NCI-H2171 (cell line): ENCODE data around the gene DBX1.

ENCODE experiments used
- DNase-seq: peaks from one replicate; lab custom pipeline; 2025; lab: John Stamatoyannopoulos, UW

Gene DBX1

DNA sequence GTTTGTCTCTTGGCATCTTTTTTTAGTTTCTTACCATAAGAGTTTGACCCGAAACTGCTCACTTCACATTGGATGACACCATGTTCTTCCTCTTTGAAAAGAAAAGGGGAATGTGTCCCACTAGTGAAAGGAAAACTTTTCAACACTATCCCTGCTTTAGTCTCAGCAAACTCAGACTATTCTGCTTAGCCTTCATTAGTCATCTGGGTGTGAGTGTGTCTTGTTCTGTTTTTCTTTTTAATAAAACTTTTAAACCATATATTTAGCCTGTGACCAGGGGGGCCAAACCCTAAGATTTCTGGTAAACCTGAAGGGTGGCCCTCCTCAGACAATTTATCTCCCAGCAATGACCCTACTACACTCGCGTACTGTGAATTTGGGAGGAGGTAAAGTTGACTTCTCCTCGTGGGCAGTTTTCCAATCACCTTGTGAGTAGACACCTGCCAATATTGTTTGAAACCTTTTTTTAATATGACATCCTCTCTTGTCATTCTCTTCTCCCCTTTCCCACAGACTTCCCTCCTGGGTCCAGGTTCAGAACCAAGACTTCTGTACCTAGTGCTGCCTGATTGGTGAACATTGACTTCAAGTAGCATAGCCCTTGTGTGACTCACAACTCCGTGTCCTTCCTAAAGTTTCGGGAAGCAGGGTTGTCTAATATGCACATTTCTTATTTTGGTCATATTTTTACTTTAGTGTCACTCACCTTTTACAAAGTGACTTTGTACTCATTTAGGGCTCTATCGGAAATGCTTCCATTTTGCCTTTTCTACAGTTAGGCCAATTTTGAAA lies 39.9 kb downstream of the DBX1 start:
- DNase-seq: no peak

DNA sequence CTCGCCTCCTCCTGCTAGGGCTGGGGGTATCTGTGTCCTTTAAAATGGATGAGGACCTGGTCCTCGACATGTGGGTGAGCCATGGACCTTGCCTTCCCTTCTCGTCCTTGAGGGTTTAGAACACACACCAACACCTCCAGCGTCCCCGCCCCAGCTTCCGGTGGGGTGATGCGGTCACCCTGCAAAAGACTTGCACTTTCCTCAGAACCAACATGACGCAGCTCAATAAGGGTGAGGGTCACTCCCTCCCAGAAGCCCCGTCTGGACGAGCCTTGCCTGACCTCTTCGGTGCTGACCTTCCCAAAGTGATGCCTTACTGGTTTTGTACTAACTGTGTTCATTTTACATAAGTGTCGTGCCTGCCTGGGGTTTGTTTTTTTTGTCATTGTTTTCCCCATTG lies 41.0 kb downstream of the DBX1 start:
- DNase-seq: no peak

DNA sequence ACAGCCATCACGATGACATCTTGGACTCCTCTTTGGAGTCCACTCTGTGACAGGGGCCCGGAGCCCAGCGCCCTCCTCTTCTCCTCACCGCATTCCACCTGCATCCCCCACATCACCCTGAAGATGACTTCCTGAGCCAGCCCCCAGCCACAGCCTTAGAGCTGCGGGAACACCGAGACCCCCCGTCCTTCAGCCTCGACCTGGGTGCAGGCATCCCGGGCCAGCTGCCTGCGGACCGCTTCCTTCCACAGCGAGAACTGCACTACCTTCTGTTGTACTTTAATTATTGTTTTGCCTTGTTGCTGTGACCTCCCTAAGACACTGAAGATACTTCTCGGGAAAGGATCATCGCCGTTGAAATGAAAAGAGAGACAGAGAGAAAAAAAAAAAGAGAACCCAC lies 42.1 kb downstream of the DBX1 start:
- no peak for DNase-seq

DNA sequence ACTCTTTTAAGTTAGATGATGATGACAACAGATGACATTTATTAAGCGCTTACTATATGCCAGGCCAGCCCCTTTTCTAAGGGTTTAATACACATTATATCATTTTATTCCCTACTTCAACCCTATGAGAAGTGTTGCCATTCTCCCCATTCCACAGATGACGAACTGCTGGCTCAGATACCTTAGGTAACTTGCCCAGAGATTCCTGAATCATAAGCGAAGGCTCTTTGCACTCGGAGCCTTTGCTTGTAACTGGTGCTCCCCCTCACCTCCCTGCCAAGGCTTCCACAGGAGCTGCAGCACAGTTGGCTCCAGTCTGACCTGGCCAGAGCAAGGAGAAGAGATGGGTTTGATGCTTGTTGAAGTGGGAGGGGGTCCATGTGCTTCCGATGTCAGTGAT lies 43.0 kb downstream of the DBX1 start:
- DNase-seq: no peak

DNA sequence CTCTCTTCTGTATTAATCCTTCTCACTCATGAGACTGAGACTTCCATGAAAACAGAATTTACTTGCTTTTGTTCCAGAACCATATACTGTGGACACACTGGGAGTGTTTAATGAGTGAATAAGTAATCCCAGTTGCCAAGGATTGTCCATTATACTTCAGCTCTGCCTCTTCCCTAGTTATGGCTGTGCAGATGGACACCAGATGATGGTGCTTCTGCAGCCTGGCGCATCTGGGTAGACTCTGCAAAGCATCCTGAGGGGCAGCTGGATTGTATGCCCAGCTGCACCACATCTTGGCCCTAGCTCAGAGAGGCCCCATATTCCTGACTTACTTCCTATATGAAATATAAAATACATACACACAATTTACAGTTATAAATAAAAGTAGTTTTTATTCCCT lies 43.5 kb downstream of the DBX1 start:
- DNase-seq: no peak

DNA sequence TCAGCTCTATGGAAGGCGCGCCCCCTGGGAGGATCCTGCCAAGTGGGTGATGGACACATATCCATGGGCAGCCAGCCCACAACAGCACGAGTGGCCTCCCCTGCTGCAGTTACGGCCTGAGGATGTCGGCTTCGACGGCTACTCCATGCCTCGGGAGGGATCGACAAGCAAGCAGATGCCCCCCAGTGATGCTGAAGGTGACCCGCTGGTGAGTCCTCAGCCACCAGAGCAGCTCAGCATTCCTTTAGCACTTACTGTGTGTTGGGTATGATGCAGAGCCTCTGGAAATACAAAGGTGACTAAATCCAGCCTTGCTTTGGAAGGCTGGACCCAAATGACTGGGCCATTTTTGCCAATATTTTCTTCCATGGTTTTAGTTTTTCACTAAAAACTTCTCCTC lies 45.7 kb downstream of the DBX1 start:
- no peak for DNase-seq

DNA sequence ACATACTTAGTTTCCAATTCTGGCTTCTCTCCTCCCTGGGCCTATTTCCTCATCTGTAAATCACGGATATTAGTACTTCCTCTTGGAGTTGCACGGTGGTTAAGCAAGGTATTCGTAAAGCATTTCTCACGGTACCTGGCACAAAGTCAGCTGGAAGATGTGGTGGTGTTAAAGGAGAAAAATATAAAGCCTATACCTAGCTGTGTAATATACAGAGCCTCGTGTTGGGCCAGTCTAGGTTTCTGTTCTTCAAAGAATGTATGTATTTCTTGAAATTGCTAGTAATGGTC lies 47.2 kb downstream of the DBX1 start:
- DNase-seq: no peak

DNA sequence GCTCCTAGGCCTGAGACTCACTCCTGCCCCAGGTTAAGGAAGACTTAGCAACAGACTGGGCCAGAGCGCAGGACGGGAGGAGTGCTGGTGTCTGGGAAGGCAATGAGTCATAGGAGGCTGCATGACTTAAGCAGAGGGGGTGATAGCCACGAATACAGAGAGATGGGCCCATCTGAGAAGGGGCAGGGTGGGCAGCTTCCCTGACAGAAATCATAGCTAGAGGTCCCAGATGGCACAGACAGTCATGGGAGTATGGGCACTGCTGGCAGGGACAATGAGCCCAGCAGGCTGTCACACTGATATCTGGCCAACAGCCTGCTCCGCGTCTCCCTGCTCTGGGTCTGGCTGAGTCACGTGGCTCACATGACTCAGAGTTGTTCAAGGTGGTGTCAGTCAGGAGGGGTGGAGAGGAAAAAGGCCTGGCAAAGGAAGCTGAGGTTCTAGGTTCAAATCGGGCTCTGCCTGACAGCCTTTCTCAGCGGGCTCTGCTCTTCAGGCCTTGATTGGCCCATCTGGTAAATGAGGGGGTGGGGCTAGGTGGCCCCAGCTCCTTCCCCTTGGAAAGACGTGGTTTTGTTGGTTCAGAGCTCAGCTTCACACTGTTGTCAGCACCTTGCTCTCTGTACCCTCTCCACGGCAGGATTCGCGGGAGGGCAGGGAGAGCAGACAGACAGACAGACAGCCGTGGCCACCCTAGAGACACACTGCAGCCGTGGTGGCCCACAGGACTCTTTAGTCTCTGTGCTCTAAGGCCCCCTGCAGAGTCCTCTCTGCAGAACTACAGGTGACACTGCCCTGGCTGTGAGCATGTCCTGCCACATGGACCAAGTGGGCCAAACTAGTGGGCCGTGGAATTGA lies 47.8 kb downstream of the DBX1 start:
- DNase-seq: peak; percentile 24

DNA sequence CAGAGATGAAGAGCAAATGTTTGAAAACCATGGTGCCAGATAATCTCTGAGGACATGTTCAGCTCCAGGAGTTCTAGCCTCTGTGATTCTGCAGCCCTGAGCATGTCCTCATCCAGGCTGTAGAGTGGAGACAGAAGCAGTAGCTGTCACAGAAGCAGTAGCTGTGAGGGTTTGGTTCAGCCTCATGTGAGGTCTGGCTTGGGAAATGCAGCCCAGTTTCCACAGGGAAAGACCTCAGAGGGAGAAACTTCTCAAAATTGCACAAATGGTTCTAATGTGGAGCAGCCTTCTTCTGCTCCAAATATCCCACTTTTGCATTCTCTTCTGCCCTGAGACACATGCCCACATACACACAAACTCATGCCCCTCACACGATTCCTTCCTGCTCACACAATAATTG lies 48.4 kb downstream of the DBX1 start:
- no peak for DNase-seq

DNA sequence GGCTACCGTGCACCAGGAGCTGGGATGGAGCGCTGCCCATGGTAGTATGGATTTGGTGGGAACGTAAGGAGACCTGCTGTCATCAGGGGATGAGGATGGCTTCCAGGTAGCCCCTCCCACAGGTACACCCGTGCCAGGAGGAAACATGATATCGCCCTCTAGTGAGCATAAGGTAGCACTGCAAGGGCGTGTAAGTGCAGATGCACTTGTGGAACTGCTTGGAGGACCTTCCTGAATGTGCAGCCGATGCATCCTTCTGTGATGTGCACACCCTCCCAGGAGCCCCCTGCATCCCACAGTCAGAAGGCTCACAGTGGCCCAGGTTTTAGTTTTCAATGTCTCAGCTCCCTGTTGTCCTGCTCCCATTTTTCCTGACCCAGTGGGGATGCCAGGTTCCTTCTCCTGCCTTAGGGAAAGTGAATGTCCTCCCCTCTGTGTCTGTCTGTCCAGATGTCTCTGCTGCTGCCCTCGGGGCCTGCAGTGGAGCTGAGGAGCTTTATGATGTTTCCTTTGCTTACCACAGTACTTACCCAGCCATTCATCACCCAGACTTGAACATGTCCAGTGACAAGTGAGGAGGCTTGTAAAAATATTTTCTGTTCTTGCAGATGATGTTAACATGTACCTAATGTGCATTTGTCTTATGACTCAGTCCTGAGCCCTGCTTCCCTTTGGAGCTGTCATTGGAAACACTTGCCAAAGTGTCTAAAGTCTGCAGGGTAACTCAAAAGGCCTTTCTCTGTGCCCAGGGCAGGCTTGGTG lies 49.2 kb downstream of the DBX1 start:
- peak; percentile 12 for DNase-seq

DNA sequence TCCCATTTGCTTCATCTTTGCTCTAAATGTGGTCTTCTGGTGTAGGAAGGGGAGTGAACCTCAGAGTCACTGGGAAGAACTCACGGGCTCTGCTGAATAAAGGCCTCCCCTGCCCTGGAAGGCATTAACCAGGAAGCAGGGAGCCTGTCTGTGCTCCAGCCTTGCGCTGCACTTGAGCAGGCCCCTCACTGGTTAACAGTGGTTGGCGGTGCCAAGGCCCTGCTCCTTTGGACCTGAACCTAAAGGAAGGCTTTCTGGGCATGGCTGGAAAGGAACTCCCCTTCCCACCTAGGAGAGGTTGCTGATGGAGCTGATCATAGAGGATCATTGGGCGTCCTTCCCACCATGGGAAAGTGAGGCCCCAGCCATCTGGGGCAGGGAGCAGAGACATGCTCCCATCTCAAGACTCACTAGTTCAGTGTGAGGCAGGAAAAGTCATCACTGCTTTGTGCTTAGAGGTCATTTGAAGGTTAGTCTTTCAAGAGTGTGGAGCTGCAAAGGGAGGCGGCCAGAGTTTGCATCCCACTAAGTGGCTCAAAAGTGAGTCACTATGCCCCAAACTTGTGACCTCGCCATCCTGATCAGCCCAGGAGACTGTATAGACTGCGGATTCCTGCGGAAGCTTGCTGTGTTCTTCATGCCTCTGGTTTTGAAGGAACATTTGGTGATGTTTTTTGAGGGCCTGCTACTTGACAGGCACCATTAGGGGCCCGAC lies 50.4 kb downstream of the DBX1 start:
- no peak for DNase-seq
